ENCODE measurements around the gene MBTPS1. TPM values are rescaled to one million over a fixed set of nuclear protein-coding genes. Genes with fewer than 3 reads are reported as not detected.

The MBTPS1 gene
- total RNA-seq, 2 donors from 2014 or later = 79.0 to 133 TPM

DNA sequence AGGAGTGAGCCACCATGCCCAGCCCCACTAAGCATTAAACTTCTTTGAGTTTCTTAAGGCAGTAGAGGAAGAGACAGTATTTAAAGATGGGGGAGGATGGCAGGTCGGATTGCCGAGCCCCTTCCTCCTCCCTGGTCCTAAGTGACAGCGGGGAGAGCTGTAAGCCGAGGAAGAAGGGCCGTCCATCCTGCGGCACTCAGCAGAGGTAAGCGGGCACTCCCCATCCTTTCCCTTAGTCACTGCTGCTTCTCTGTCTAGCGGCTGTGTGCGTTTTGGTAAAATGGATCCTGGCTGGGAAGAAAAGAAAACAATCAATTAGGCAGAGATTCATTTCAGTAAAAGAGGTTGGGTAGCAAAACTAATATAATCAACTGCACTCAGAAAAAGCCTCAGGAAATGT lies 42.3 kb upstream of the MBTPS1 start:
- no peaks in the 10 kb centered on the region for H3K9me3 ChIP-seq
- H3K4me3 ChIP-seq = no peak overlapping the region
- TF ChIP-seq POLR2AphosphoS5 (IDR thresholded peaks at IDR 0.05) = no peak
- peaks cover 3% of the 10 kb centered on the region for H3K27me3 ChIP-seq (replicated peaks; ENCODE audit: insufficient read depth)
- H3K36me3 ChIP-seq = no peaks in the 10 kb centered on the region
- no peak for DNase-seq (ENCODE audit: low spot score)
- H3K4me1 ChIP-seq (replicated peaks) = no peaks in the 10 kb centered on the region
- 37% methylated on average over 9 of the region's 9 CpGs for WGBS
- intact Hi-C loops (cut with DNase I) = no loop called here
- no peak overlapping the region for H3K27ac ChIP-seq

DNA sequence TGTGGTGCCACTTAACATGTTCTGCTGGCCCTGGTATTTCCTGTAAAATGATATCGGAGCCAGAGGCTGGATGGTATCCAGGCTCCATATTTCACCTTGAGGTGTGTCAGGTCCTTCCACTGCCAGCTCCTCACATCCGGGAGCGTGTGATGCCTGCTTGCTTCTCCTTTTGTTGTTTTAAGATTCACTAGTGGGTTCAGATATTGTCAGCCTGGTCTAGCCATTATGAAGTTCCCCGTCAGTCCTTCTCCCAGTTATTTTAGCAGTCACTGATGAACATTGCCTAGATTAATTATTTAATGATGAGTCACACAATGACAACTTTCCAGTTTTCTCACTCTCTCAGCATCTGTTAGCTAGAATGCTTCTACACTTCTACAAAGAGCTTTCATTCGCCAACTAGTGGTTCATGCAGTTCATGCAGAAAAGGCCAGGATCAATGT lies 39.6 kb upstream of the MBTPS1 start:
- H3K36me3 ChIP-seq = no peaks in the 10 kb centered on the region
- intact Hi-C loops (cut with DNase I) = no loop called here
- H3K27ac ChIP-seq = no peak overlapping the region
- peaks cover 3% of the 10 kb centered on the region for H3K27me3 ChIP-seq (replicated peaks; ENCODE audit: insufficient read depth)
- WGBS = 57% methylated on average over 5 of the region's 5 CpGs
- no peak for DNase-seq (ENCODE audit: low spot score)
- no peak for TF ChIP-seq POLR2AphosphoS5 (IDR thresholded peaks at IDR 0.05)
- TF ChIP-seq, protein P1, sequence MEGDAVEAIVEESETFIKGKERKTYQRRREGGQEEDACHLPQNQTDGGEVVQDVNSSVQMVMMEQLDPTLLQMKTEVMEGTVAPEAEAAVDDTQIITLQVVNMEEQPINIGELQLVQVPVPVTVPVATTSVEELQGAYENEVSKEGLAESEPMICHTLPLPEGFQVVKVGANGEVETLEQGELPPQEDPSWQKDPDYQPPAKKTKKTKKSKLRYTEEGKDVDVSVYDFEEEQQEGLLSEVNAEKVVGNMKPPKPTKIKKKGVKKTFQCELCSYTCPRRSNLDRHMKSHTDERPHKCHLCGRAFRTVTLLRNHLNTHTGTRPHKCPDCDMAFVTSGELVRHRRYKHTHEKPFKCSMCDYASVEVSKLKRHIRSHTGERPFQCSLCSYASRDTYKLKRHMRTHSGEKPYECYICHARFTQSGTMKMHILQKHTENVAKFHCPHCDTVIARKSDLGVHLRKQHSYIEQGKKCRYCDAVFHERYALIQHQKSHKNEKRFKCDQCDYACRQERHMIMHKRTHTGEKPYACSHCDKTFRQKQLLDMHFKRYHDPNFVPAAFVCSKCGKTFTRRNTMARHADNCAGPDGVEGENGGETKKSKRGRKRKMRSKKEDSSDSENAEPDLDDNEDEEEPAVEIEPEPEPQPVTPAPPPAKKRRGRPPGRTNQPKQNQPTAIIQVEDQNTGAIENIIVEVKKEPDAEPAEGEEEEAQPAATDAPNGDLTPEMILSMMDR (IDR thresholded peaks at IDR 0.05) = no peak
- TF ChIP-seq POLR2A (IDR thresholded peaks at IDR 0.05) = no peak
- no peaks in the 10 kb centered on the region for H3K4me1 ChIP-seq (replicated peaks)
- no peak overlapping the region for H3K4me3 ChIP-seq
- H3K9me3 ChIP-seq = no peaks in the 10 kb centered on the region

GRCh38 chr16:84155771-84156170 lies 39.0 kb upstream of the MBTPS1 start:
- DNase-seq (ENCODE audit: low spot score) = no peak
- no peak overlapping the region for H3K4me3 ChIP-seq
- no peaks in the 10 kb centered on the region for H3K4me1 ChIP-seq (replicated peaks)
- no peaks in the 10 kb centered on the region for H3K9me3 ChIP-seq
- no peak overlapping the region for H3K27ac ChIP-seq
- H3K36me3 ChIP-seq = no peaks in the 10 kb centered on the region
- no peak for TF ChIP-seq POLR2AphosphoS5 (IDR thresholded peaks at IDR 0.05)
- TF ChIP-seq, protein P1 (IDR thresholded peaks at IDR 0.05) = no peak
- no peak for TF ChIP-seq POLR2A (IDR thresholded peaks at IDR 0.05)
- intact Hi-C loops (cut with DNase I) = no loop called here
- WGBS = 93% methylated on average over 6 of the region's 6 CpGs
- H3K27me3 ChIP-seq (replicated peaks; ENCODE audit: insufficient read depth) = no peaks in the 10 kb centered on the region

GRCh38 chr16:84155226-84155625 lies 38.5 kb upstream of the MBTPS1 start:
- intact Hi-C loops (cut with DNase I) = no loop called here
- DNase-seq (ENCODE audit: low spot score) = no peak
- Histone ChIP-seq H3K4me1 (replicated peaks) (no peaks in the 10 kb centered on the region), H3K36me3 (no peaks in the 10 kb centered on the region), H3K9me3 (no peaks in the 10 kb centered on the region), H3K27ac (no peak overlapping the region), H3K4me3 (no peak overlapping the region), H3K27me3 (replicated peaks; ENCODE audit: insufficient read depth) (no peaks in the 10 kb centered on the region)
- TF ChIP-seq POLR2A (IDR thresholded peaks at IDR 0.05) (no peak), POLR2AphosphoS5 (IDR thresholded peaks at IDR 0.05) (no peak)
- TF ChIP-seq, protein P1 (IDR thresholded peaks at IDR 0.05) = no peak
- WGBS = 93% methylated on average over 4 of the region's 4 CpGs

DNA sequence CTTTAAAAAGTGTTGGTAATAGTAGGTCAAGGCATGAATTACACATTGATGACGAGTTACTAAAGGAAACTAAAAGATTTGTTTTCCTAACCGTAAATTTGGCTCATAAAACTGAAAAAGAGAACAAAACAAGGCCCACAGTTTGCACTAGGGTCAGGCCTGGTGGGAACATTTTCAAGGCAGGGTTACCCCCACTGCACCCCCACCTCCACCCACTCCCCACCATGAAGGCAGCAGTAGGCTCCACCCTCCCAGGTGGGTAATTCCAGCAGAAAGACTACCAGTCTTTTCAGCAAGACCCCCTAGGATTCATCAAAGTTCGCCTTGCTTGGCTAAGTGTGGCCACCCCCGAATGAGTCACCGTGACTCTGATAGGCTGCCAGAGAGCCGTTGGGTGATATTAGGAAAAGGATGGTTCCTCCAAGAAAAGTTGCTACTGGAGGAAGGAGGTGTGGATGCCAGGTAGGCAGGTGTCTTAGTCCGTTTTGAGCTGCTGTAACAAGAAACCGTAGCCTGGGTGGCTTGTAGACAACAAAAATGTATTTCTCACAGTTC lies 37.0 kb upstream of the MBTPS1 start:
- no peaks in the 10 kb centered on the region for H3K9me3 ChIP-seq
- TF ChIP-seq POLR2AphosphoS5 (IDR thresholded peaks at IDR 0.05) (no peak), POLR2A (IDR thresholded peaks at IDR 0.05) (no peak)
- TF ChIP-seq, protein P1 (IDR thresholded peaks at IDR 0.05) = no peak
- intact Hi-C loops (cut with DNase I) = no loop called here
- no peaks in the 10 kb centered on the region for H3K4me1 ChIP-seq (replicated peaks)
- no peak for DNase-seq (ENCODE audit: low spot score)
- H3K36me3 ChIP-seq = no peaks in the 10 kb centered on the region
- H3K27me3 ChIP-seq (replicated peaks; ENCODE audit: insufficient read depth) = no peaks in the 10 kb centered on the region
- H3K4me3 ChIP-seq = no peak overlapping the region
- no peak overlapping the region for H3K27ac ChIP-seq
- WGBS = 34% methylated on average over 8 of the region's 8 CpGs
